ENCODE results near the gene FAM186B.

GRCh38 chr12:49552425-49552824, 53.0 kb downstream of the FAM186B start:
- TF ChIP-seq, protein P1, sequence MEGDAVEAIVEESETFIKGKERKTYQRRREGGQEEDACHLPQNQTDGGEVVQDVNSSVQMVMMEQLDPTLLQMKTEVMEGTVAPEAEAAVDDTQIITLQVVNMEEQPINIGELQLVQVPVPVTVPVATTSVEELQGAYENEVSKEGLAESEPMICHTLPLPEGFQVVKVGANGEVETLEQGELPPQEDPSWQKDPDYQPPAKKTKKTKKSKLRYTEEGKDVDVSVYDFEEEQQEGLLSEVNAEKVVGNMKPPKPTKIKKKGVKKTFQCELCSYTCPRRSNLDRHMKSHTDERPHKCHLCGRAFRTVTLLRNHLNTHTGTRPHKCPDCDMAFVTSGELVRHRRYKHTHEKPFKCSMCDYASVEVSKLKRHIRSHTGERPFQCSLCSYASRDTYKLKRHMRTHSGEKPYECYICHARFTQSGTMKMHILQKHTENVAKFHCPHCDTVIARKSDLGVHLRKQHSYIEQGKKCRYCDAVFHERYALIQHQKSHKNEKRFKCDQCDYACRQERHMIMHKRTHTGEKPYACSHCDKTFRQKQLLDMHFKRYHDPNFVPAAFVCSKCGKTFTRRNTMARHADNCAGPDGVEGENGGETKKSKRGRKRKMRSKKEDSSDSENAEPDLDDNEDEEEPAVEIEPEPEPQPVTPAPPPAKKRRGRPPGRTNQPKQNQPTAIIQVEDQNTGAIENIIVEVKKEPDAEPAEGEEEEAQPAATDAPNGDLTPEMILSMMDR (conservative IDR thresholded peaks at IDR 0.05; ENCODE audit: low read depth, low read length) = no peak
- TF ChIP-seq EZH2 (IDR thresholded peaks at IDR 0.05; ENCODE audit: borderline replicate concordance, low read depth, low read length, poor library complexity, severe bottlenecking) = no peak
